Amniotic stem cell (primary cell): ENCODE results near the gene MAGIX.
"Not testable (repeated sequence)": the region's sequence is repeated elsewhere in the genome, so short reads cannot be mapped to it uniquely, and the experiment has no call there.

Experiments used
- DNase-seq: peaks from one replicate; lab custom pipeline; 2025; lab: John Stamatoyannopoulos, UW

The MAGIX gene

GRCh38 chrX:49162620-49163019 is at the start of gene MAGIX:
Gene MAGIX (plus strand): TSS chrX:49162758. CDS start chrX:49162890, 132 bp downstream.
- DNase-seq = no peak

GRCh38 chrX:49116076-49116475 is 46.5 kb upstream of the MAGIX start:
- DNase-seq = no peak

GRCh38 chrX:49116716-49117115 is 45.8 kb upstream of the MAGIX start:
- DNase-seq = no peak

DNA sequence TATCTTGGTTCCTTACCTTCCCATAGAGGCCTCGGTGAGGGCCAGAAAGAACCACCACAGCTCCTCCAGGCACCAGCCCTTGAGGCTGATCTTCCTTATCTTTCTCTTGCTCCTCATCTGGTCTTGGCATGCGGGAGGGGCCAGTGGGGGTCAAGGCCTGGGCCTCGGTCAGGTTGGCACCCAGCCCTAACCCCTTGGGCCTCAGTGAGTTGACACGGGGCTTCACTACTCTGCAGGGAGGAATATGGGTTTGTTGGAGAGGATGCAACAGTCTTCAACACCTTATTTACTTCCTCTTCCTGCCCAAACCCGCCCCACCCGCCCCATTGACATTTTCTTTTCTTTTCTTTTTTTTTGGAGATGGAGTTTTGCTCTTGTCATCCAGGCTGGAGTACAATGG is 45.0 kb upstream of the MAGIX start:
- no peak for DNase-seq

GRCh38 chrX:49120091-49120490 is 42.5 kb upstream of the MAGIX start:
- DNase-seq = no peak

GRCh38 chrX:49122499-49122898 is 40.1 kb upstream of the MAGIX start:
- DNase-seq = no peak

DNA sequence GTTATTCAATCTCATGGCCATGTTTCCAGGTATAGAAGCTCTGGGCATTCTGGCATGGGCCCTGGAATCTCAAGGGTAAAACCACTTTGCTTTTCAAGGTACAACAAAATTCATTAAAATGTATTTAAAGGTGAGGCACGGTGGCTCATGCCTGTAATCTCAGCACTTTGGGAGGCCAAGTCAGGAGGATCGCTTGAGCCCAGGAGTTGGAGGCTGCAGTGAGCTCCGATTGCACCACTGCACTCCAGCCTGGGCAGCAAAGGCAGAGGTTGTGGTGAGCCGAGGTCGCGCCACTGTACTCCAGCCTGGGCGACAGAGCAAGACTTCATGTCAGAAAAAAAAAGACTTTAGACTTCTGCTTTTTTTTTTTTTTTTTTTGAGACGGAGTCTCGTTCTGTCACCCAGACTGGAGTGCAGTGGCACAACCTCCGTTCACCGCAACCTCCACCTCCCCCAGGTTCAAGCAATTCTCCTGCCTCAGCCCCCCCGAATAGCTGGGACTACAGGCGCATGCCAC is 34.8 kb upstream of the MAGIX start:
- DNase-seq = not testable (repeated sequence)

GRCh38 chrX:49129427-49129826 is 33.1 kb upstream of the MAGIX start:
- no peak for DNase-seq

- DNase-seq = not testable (repeated sequence)
These were observed 30.3 kb upstream of the MAGIX start for GRCh38 chrX:49132275-49132674.

DNA sequence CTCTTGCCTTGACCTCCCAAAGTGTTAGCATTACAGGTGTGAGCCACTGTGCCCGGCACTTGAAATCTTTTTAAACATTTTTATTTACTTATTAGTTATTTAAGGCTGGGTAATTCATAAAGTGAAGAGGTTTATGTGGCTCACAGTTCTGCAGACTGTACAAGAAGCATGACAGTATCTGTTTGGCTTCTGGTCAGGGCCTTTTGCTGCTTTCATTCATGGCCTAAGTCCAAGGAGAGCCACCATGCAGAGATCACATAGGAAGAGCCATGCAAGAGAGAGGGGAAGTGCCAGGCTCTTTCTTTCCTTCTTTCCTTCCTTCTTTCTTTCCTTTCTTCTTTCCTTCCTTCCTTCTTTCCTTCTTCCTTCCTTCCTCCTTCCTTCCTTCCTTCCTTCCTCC is 28.8 kb upstream of the MAGIX start:
- DNase-seq = no peak

DNA sequence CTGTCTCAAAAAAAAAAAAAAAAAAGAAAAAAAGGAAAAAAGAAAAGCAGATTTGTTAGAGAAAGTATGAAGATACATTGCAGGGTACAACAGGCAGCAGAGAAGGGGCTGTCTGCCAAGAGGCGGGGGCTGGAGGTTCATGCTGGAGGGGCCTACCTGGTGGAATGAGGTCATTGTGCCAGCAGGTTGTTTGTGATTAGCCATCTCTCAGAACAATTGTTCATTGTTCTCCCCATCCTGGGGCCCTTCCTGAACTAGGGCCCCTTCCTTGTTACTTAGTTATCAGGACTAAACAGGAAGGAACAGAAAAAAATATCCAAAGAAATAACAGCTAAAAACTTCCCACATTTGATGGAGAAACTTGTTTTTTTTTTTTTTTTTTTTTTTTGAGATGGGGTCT is 25.1 kb upstream of the MAGIX start:
- DNase-seq = no peak

DNA sequence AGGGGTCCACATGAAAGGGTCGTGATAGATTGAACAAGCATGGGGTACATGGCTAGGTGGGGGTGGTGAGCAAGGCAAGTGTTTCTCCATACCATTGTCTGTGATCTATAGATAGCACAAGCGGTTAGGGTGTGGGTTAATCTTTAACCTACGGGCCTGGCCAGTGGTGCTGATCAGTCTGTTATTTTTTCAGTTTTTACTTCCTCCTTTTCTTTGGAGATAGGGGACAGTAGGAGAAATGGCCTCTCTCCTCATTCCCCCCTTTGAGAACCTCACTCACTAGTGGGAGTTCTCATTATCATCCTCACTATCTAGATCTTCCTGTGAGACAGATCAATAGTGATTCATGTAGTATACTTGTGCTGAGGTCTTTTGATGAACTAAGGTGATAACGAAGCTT is 22.8 kb upstream of the MAGIX start:
- no peak for DNase-seq

DNA sequence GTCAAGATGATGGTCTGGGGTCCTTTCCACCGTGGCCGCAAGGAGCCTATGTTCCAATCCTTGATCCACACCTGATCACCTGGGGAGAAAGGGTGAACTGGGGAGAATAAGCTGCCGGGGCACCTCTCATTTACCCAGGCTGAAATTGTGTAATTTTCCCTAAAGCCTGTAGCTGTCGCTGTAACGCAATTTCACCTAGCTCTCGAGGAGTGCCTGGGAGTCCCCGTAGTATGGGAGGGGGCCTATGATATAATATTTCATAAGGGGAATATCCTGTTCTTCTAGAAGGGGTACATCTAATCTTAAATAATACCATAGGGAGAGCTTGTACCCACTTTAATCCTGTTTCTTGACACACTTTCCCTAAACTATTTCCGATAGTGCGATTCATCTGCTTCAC is 20.3 kb upstream of the MAGIX start:
- DNase-seq = not testable (repeated sequence)

GRCh38 chrX:49143154-49143553 is 19.4 kb upstream of the MAGIX start:
- DNase-seq = not testable (repeated sequence)

GRCh38 chrX:49147282-49147681 is 15.3 kb upstream of the MAGIX start:
- DNase-seq = no peak

GRCh38 chrX:49147936-49148335 is 14.6 kb upstream of the MAGIX start:
- DNase-seq = no peak

GRCh38 chrX:49148390-49149100 is 14.0 kb upstream of the MAGIX start:
- not testable (repeated sequence) for DNase-seq

DNA sequence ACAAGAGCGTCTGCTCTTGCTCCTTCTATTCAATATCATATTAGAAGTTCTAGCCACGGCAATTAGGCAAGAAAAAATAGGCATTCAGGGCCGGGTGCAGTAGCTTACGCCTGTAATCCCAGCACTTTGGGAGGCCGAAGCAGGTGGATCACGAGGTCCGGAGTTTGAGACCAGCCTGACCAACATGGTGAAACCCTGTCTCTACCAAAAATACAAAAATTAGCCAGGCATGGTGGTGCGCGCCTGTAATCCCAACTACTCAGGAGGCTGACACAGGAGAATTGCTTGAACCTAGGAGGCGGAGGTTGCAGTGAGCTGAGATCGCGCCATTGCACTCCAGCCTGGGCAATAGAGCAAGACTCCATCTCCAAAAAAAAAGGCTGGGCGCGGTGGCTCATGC is 13.3 kb upstream of the MAGIX start:
- not testable (repeated sequence) for DNase-seq

DNA sequence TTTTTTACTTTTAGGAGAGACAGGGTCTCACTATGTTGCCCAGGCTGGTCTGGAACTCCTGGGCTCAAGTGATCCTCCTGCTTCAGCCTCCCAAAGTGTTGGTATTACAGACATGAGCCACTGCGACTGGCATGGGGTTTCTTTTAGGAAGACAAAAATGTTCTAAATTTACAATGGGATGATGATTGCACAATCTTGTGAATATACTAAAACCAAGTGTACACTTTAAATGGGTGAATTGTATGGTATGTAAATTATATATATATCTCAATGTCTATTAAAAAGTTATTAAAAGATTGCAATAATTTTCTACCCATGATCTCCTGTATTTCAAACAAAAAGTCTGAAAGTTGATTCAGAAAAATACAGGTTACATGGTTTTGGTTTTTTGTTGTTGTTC is 9.1 kb upstream of the MAGIX start:
- DNase-seq = no peak

DNA sequence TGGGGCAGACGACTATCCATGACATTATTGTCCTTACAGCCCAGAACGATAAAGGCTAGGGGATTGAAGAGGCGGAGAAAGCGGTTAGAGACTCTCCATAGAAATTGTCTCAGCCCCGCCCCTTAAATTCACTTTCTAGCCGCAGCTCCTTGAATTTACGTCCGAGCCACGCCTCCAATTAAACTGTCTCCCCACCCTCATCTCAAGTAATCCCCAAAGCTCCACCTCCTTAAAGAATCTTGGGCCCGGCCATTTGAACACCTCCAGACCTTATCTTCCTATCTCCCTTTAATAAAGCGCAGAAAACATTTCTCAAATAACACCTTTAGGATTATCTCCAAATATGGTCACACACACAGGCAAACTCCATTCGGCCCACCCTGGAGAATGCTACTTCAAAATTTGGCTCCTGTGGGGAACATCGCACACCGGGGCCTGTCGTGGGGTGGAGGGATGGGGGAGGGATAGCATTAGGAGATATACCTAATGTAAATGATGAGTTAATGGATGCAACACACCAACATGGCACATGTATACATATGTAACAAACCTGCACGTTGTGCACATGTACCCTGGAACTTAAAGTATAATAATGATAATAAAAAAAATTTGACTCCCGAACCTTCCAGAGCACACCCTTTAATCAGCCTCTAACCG is 7.2 kb upstream of the MAGIX start:
- DNase-seq = no peak

DNA sequence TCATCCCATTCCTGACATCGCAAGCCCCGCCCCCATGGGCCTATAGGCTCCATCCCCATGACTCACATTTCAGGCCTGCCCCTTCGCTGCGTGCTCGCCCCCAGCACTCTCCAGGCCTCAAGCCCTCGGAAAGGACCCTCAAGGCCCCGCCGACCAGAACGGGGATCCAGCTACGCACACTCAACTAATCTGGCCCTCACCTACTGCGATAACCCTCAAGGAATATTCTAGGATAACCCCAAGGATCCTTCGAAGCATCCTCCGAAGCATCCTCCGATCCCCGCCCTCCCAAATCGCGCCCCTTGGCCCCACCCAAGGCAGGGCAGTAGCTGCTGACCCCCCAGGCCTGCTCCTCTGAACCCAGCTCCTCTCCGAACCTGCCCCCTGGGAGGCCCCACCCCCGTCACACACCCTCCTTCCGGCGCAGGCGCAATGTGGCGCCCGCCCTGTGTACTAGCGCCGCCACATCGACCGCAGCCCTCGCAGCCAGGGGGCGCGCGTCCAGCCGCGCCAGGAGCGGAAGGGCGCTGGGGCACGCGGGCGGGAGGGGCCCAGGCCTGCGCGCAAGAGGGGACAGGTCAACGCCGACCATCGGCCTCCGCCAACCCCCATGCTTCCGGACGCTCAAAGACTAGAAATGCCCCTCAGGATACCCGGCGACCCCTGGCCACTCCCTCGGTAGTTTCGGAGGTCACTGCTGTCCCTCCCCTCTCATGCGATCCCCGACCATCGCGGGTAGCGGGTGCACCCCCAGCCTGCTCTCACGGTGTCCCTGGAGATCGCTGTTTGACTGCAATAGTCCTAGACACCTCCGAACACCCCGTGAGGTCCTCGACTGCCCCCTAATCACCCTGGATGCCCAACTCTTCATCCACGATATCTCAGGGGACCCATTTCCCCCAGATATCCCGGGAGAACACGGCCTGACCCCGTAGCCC is 6.4 kb upstream of the MAGIX start:
- peak; percentile 75 for DNase-seq

DNA sequence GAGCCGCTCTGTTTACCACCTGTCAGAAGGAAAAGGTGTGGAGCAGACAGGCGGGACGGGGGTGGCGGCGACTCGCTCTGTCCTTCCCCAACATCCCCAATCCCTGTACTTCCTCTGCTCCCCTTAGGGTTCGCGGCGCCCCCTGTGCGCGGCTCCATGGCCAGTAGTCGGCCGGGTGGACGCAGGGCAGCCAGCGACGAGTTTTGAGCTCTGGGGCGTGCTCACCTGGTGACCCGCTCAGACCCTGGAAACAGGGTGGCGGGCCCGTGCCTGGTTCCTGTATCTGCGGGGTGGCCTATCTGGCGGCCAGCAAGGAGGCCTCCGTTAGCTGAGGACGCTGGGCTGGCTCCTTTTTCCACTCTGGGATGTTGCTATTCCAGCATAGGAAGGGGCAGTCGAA is 5.4 kb upstream of the MAGIX start:
- no peak for DNase-seq
